22Rv1 (cell line): Measurements from ENCODE around the gene SEZ6L.
A peak's percentile ranks its signal among the peaks of the same experiment; 100 is the strongest.

Source experiments
- H3K27ac ChIP-seq: fragments of 450-650 bp; 2 replicates; pipeline ENCODE4 v1.5.1; 2017
- ZFX ChIP-seq: fragments of 450-650 bp; IDR thresholded peaks from 2 replicates; pipeline ENCODE4 v1.6.1; 2017; ENCODE audit warnings: antibody characterized with exemption, borderline replicate concordance
- TF ChIP-seq, protein P1 (sequence below): fragments of 450-650 bp; IDR thresholded peaks from 2 replicates; pipeline ENCODE4 v1.5.1; 2017; ENCODE audit warnings: mild to moderate bottlenecking

The SEZ6L gene

DNA sequence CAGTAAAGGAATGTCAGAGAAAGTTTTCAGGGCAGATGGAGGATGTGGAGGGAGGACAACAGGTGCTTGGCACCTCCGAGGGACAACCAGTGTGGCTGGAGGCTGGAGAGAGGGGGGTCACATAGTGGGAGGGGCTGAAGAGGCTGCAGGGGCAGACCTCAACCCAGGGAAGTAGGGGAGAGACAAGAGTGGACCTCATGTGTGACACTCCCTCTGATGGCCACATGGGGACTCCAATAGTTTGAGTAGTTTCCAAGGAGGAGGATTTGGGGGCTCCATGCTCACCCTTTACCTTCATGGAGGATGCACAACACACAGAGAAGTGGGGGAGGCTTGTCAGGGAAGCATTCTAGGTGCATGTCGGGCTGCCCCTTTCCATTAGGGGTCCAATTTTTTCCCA lies 224.7 kb downstream of the SEZ6L start:
- H3K27ac ChIP-seq = no peak overlapping the region

DNA sequence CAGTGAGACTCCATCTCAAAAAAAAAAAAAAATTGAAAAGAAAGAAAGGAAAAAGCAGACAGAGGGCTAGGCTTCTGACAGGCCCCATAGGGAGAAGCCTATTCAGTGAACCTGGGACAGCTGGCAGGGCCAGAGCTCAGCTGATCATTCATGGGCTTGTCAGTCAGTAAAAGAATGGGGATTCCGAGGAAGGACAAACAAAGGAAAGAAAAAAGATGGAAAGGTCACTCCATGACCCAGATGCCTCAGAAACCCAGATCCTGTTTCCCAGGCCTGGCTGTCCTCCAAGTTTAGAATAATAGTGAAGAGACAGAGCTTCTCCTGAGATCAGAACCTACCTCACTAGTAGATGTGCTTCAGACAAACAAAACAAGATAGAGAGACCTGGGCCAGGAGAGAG lies 225.5 kb downstream of the SEZ6L start:
- no peak overlapping the region for H3K27ac ChIP-seq
- no peak for TF ChIP-seq ZFX
- TF ChIP-seq, protein P1, sequence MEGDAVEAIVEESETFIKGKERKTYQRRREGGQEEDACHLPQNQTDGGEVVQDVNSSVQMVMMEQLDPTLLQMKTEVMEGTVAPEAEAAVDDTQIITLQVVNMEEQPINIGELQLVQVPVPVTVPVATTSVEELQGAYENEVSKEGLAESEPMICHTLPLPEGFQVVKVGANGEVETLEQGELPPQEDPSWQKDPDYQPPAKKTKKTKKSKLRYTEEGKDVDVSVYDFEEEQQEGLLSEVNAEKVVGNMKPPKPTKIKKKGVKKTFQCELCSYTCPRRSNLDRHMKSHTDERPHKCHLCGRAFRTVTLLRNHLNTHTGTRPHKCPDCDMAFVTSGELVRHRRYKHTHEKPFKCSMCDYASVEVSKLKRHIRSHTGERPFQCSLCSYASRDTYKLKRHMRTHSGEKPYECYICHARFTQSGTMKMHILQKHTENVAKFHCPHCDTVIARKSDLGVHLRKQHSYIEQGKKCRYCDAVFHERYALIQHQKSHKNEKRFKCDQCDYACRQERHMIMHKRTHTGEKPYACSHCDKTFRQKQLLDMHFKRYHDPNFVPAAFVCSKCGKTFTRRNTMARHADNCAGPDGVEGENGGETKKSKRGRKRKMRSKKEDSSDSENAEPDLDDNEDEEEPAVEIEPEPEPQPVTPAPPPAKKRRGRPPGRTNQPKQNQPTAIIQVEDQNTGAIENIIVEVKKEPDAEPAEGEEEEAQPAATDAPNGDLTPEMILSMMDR = no peak

More for the DNA sequence above, 224.7 kb downstream of the SEZ6L start:
- TF ChIP-seq ZFX = no peak
- TF ChIP-seq, protein P1 = no peak

DNA sequence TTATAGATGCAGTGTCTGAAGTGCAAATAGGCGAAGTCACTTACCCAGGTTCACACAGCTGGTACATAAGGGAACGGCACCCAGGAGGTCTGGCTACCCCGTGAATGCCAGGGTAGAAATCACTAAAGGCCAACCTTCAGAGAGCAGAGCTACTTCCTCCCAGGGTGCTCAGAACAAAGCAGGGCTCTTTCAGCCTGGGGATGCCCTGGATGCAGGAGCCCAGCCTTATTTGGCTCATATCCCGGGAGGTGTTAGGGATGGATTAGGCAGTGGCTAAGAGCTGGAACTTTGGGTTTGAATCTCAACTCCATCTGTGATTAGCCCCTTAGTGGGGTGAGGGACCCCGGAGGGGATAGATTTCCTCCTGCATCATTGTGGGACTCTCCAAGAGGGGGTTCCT lies 226.7 kb downstream of the SEZ6L start:
- no peak overlapping the region for H3K27ac ChIP-seq
- no peak for TF ChIP-seq ZFX
- TF ChIP-seq, protein P1 = no peak

DNA sequence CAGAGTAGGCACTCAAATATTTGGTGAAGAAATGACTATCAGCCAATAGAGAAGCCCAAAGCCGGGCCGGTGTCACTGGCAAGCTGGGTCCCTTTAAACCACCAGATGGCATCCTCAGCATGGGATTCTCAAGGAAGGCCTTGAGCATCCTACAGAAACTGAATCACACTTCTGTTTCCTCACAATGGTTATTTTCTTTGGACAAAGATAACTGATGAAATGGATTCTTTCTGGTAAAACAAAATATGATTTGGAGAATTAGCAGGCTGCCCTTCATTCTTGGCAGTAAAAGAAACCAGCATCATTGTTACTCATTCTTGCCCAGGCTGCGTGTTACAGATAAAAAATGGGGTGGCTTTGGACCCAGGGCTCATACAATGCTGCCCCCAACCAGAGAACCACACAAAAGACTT lies 229.5 kb downstream of the SEZ6L start:
- no peak for TF ChIP-seq ZFX
- TF ChIP-seq, protein P1 = peak; percentile 47
- H3K27ac ChIP-seq = no peak overlapping the region

DNA sequence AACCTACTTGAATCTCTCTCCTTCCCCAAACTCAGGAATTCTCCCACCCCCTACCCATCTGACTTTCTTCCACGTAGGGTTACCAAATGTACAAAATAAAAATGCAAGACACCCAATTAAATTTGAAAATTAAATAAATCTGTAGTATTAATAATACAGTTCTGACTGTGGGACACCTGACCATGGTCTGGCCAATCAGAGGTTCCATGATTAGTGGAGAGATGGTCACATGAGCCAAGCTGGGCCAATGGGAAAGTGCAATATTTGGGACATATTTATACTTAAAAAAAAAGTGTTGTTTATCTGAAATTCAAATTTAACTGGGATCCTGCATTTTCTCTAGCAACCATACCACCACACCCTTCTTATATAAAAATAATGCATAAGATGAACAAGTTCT lies 230.0 kb downstream of the SEZ6L start:
- no peak for TF ChIP-seq ZFX
- TF ChIP-seq, protein P1 = no peak

DNA sequence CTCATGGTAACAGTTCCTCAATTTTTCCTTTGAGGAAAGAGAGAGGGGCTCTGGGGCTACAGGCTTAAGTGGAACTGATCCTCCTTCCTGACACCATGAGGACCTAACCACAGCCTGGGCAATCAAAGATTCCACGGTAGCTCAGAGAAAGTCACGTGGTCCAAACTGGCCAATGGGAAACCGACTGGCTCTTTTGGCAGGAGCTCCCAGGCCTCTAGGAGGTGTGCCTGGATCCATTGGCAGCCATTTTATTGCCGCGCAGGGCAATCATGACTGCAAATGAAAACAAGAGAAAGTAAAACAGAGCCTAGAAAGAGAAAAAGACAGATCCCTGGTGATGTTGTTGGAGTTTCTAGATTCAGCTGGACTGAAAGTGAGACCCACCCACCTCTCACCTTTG lies 232.5 kb downstream of the SEZ6L start:
- TF ChIP-seq, protein P1 = no peak
- TF ChIP-seq ZFX = no peak
- no peak overlapping the region for H3K27ac ChIP-seq

More for the DNA sequence above, 230.0 kb downstream of the SEZ6L start:
- no peak overlapping the region for H3K27ac ChIP-seq

DNA sequence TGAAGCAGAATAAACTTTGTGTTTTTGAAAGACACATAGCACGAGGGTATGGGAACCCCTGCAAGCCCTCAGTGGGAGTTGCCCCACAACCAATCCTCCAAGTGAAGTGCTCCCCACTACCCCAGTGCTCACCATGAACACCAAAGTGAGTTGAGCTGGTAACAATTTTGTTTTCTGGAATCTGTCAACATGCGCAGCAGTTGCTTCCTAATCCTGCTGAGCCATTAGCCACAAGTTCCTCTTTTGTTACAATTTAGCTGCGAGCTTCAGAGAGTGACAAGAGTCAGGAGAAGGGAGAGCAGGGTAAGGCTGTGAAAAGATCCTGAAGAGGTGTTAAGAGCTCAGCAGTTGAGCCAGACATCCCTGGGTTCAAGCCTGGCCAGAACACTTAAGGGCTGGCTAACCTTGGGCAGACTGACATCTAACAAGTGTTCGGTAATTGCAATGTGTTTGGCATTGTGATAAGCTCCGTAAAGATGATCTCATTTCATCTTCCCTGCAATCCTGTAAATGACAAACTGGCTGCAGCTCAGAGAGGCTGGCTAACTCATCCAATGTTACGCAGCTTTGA lies 235.7 kb downstream of the SEZ6L start:
- TF ChIP-seq, protein P1 = no peak
- TF ChIP-seq ZFX = no peak

More for the DNA sequence above, 235.7 kb downstream of the SEZ6L start:
- no peak overlapping the region for H3K27ac ChIP-seq
